ENCODE results near the gene WWTR1.

The WWTR1 gene

DNA sequence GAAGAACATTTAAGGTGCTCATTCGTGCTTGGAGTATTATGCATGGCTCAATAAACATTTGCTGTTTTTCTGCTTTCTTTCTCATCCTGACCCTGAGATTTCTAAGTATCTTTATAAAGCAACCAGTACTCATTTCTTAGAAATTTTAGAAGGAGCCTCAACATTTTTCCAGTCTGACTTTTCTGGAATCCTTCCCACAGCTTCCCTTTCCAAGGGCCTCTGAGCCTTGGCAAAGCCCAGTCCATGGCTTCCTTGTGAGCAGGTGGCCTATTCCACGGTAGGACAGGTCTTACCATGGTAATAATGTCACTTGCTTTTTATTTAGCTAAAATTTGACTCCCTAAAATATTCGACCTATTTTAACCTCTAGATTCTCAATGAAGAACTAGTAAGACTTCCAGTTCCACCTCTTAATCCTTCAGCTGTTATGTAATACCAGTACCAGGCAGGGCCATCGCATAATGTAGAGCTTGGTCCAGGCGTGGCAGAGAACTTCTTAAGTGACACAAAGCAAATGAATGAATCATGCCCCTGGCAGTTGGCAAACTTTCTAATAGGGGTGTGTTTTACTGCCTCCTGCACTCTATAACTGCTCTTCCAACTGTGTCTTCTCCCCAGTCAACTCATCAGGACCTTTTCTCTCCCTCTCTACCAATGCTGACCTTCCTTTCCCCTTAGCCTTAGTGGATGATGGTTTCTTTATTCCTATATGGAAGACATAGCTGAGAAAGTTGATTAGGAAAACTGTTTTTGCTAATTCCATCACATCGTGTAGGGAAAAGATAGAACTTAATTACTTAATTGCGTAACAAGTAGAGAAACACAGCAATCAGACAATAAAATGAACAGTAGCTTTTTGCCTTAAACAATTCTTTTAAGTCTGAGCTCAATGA lies 184.2 kb downstream of the WWTR1 start:
- Mint-ChIP-seq H3K27me3 (peaks cover 4% of the 10 kb centered on the region), H3K9me3 (no peaks in the 10 kb centered on the region), H3K27ac (no peak overlapping the region), H3K4me3 (no peak overlapping the region), H3K4me1 (no peaks in the 10 kb centered on the region), H3K36me3 (ENCODE audit: low read depth) (no peaks in the 10 kb centered on the region)
- no peak for DNase-seq
- ATAC-seq, result no peak

DNA sequence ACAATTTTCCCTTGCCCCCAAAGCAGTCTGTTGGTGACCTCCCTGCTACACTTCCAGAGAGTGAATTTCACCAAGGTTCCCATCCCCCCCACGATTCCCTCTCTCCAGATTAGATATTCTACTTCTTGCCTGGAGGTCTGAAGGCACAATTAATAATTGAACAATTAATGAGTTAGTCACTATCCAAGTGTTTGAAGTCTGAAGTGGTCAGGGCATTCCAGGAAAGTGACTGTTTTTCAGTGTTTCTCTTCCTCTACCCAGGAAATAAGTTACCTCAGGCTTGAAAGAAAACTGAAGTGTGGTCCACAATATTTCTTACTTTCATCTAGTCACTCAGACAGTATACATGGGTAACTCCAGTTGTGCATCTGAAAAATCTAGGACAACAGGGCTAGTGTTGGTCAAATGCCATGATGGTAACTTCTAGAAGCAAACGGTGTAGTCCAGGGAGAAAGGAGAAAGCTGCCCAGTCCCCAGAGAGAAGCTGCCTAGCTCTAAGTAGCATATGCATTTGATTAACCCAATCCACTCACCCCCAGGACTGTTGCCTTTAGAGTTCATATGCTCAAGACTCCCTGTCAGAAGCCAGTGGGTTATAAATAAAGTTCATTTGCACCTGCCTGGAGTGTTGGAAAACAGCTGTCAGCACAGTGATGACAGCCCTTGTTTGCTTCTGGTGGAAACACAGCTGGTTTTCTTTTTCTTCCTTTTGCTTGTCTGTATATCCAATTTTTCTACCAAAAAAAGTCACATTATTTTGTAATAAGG lies 185.6 kb downstream of the WWTR1 start:
- DNase-seq (no peak), ATAC-seq (no peak)
- Mint-ChIP-seq H3K27ac (no peak overlapping the region), H3K4me1 (no peaks in the 10 kb centered on the region), H3K36me3 (ENCODE audit: low read depth) (no peaks in the 10 kb centered on the region), H3K4me3 (no peak overlapping the region), H3K27me3 (peaks cover 4% of the 10 kb centered on the region), H3K9me3 (no peaks in the 10 kb centered on the region)

DNA sequence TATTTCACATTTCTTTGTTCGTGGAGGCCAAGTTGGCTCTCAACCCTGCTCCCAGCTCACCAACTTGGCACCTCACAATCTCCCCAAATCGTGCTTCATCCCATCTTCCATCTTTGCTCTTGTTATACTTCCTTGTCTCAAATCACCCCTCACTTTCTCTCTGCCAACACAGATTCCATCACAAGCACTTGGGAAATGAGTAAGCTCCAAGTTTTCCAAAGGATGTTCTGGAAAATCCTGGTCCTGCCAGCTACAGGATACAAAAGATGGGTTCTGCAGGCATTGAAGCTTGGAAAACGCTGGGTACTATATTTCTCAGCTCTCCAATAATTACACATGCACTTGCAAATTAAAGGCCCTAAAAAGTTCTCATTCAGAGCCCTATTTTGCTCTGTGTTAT lies 187.4 kb downstream of the WWTR1 start:
- ATAC-seq (no peak), DNase-seq (no peak)
- Mint-ChIP-seq H3K4me3 (no peak overlapping the region), H3K9me3 (no peaks in the 10 kb centered on the region), H3K4me1 (no peaks in the 10 kb centered on the region), H3K36me3 (ENCODE audit: low read depth) (no peaks in the 10 kb centered on the region), H3K27ac (no peak overlapping the region), H3K27me3 (peaks cover 4% of the 10 kb centered on the region)

DNA sequence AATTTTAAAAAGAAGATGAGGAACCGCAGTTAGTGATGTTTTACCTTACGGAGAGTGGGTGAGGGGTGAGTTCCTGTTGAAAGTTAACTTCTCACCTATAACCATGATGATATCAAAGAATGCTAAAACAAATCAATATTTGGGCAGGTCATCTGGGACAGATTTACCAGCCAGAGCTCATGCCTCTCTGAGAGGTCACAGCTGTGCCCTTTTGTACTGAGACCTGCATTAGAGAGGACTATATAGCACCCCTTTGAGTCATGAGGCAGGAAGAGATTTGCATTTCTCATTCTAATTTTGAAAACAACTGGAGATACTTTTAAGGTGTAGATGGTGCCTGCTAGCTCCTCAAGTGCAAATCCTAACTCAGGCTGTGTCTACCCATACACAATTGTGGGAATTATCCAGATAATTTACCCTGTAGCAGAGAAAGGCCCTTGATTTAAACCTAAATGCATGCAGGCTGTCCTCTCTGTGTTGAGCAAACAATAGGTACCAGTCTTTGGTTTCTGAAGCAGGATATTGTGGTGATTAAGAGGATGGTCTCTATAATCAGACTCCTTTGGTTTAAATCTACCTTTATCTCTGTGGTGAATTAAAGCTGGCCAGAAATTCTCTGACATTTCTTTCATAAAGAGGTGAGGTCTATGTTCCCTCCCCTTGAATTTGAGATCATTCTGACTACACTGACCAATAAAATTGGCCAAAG lies 189.2 kb downstream of the WWTR1 start:
- H3K27me3 Mint-ChIP-seq, result peaks cover 4% of the 10 kb centered on the region
- DNase-seq, result no peak
- H3K36me3 Mint-ChIP-seq (ENCODE audit: low read depth), result no peaks in the 10 kb centered on the region
- ATAC-seq, result no peak
- no peak overlapping the region for H3K4me3 Mint-ChIP-seq
- no peaks in the 10 kb centered on the region for H3K9me3 Mint-ChIP-seq
- H3K4me1 Mint-ChIP-seq, result no peaks in the 10 kb centered on the region
- H3K27ac Mint-ChIP-seq, result no peak overlapping the region

All from activated naive CD8-positive, alpha-beta T cell treated with anti-CD3 and anti-CD28 coated beads, Interleukin-2, amount 50 U/mL, for 24 hours (primary cell).